LNCAP (cell line): ENCODE results near the gene SLC25A28.

Experiments used
- CTCF ChIP-seq: fragments of 450-650 bp; IDR thresholded peaks from 2 replicates; pipeline ENCODE4 v1.5.1; 2017; ENCODE audit warnings: mild to moderate bottlenecking

Gene SLC25A28

GRCh38 chr10:99569253-99569939, 50.8 kb downstream of the SLC25A28 start:
- TF ChIP-seq CTCF: no peak

GRCh38 chr10:99565166-99565565, 55.1 kb downstream of the SLC25A28 start:
- TF ChIP-seq CTCF: no peak

- no peak for TF ChIP-seq CTCF
These were observed 55.9 kb downstream of the SLC25A28 start for GRCh38 chr10:99564361-99564760.

- TF ChIP-seq CTCF: no peak
These were observed 57.6 kb downstream of the SLC25A28 start for GRCh38 chr10:99562631-99563030.
